Stomach (tissue), 9 donors: Measurements from ENCODE around the gene GREB1. TPM values are rescaled to one million over a fixed set of nuclear protein-coding genes. Genes with fewer than 3 reads are reported as not detected.

Experiments used
- DNase-seq, 2 donors: peaks; one replicate each; pipeline versions ENCODE4 v3.0.0 to v3.0.0-alpha.2; 2013 to 2019
- H3K27ac ChIP-seq, 5 donors: fragments of 200-600 bp in 4 of 5; sonication (generic) in 4 of 5; one replicate each; pipeline ENCODE4 v1.5.1; 2013 to 2019; ENCODE audit warnings: mild to moderate bottlenecking in 1 of 5, moderate library complexity in 1 of 5
- H3K27me3 ChIP-seq, 3 donors: fragments of 200-600 bp; sonication (generic); one replicate each; pipeline ENCODE4 v1.5.1; 2017 to 2019; ENCODE audit warnings: mixed run types in 1 of 3
- H3K36me3 ChIP-seq, 4 donors: fragments of 200-600 bp; sonication (generic); 1 replicate in 3 of 4; 2 replicates in 1 of 4; pipeline ENCODE4 v1.5.1; 2016 to 2019
- H3K4me1 ChIP-seq, 4 donors: fragments of 200-600 bp; sonication (generic); one replicate each; pipeline ENCODE4 v1.5.1; 2016 to 2019
- H3K4me3 ChIP-seq, 4 donors: fragments of 200-600 bp; sonication (generic) in 3 of 4; one replicate each; pipeline ENCODE4 v1.5.1; 2016 to 2019; ENCODE audit warnings: mild to moderate bottlenecking in 1 of 4
- H3K9me3 ChIP-seq, 4 donors: fragments of 200-600 bp; sonication (generic); one replicate each; pipeline ENCODE4 v1.5.1; 2016 to 2019
- CTCF ChIP-seq, 7 experiments: fragments of 450-650 bp in 4 of 7; fragments of 200-600 bp in 3 of 7; sonication (generic) in 3 of 7; IDR thresholded peaks; one replicate each; pipeline ENCODE4 v1.5.1; 2016 to 2019; ENCODE audit warnings: antibody characterized with exemption in 7 of 7, control low read depth in 2 of 7, mild to moderate bottlenecking in 1 of 7
- EP300 ChIP-seq: sonication (generic); formaldehyde crosslinking; IDR thresholded peaks from one replicate; pipeline ENCODE4 v1.6.1; 2017; ENCODE audit warnings: antibody characterized with exemption
- POLR2A ChIP-seq, 4 donors: fragments of 450-650 bp; IDR thresholded peaks; one replicate each; pipeline ENCODE4 v1.6.1; 2016; ENCODE audit warnings: antibody characterized with exemption in 4 of 4, control low read depth in 2 of 4, mild to moderate bottlenecking in 1 of 4, moderate library complexity in 1 of 4
- POLR2AphosphoS5 ChIP-seq, 3 donors: sonication (generic); formaldehyde crosslinking; IDR thresholded peaks; one replicate each; pipeline ENCODE4 v1.6.1; 2016; ENCODE audit warnings: antibody characterized with exemption in 3 of 3
- WGBS, 5 donors: extraction: QIAGEN DNeasy Blood & Tissue Kit in 3 of 5; methylation state at CpG; one replicate each; pipeline versions ENCODE4 v1.1.5 to v1.1.7; 2013 to 2018; 5-methylcytosine and 5-hydroxymethylcytosine counted together
- intact Hi-C: fragments of 100-400 bp; cut with DNase I; formaldehyde crosslinking; loops from one replicate; pipeline ENCODE4 v1.15.1; 2023; ENCODE audit warnings: low total_unique reads
- polyA plus RNA-seq, 3 donors: library from polyadenylated mRNA; stranded (reverse); fragments of 200-250 nt; gene quantifications; one replicate each; pipeline ENCODE4 v1.2.3, GENCODE V29; 2013
- total RNA-seq, 5 donors: library from RNA; depleted of rRNA; stranded (reverse); fragments of >200 nt; gene quantifications; one replicate each; pipeline versions ENCODE4 v1.1.0 to v1.2.3, GENCODE V29; 2014 to 2016
- donor health status: healthy with polysubstance abuse.
- donor health status: Bipolar disorder and iron deficiency.
- donor health status: healthy.

GREB1 gene
- total and polyA plus RNA-seq, 8 donors, result 0.88 to 37.9 (median 3.6) TPM

DNA sequence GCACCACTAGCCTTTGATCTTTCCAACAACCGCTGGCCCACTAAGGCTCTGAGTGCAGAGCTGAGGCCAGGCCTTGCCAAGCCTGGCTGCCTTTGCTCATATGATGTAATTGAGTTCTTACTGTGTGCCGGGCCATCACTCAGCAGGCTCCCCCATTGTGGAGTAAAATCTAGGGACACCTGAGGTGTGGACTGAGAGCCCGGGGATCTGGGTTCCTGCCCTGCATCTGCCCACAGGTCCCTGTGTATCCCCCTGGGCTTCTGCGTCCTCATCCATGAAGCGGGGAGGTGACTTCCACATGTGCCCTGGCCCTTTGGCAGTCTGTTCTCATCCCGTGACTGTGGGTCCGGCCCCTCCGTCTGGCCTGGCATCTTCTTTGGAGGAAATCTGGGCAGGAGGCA, 33.8 kb downstream of the GREB1 start:
- intact Hi-C loops, result no loop called here
- Histone ChIP-seq H3K4me1 (peaks cover 0 to 8% (median 0%) of the 10 kb centered on the region in 4 donors), H3K9me3 (no peaks in the 10 kb centered on the region), H3K4me3 (no peak overlapping the region), H3K27ac (no peak overlapping the region), H3K36me3 (no peaks in the 10 kb centered on the region), H3K27me3 (no peaks in the 10 kb centered on the region)
- TF ChIP-seq CTCF (IDR thresholded peaks at IDR 0.05) (no peak), POLR2AphosphoS5 (IDR thresholded peaks at IDR 0.05) (no peak), POLR2A (IDR thresholded peaks at IDR 0.05) (no peak), EP300 (no peak)
- 84 to 98% (median 94%) methylated on average over 8 of the region's 8 CpGs for WGBS, 5 donors
- DNase-seq, result no peak

- Histone ChIP-seq H3K4me3 (no peak overlapping the region), H3K4me1 (peaks cover 0 to 11% (median 2%) of the 10 kb centered on the region in 4 donors), H3K36me3 (no peaks in the 10 kb centered on the region), H3K9me3 (no peaks in the 10 kb centered on the region), H3K27ac (no peak overlapping the region), H3K27me3 (no peaks in the 10 kb centered on the region)
- no peak for TF ChIP-seq CTCF (IDR thresholded peaks at IDR 0.05)
- TF ChIP-seq EP300, result no peak
- TF ChIP-seq POLR2A (IDR thresholded peaks at IDR 0.05), result no peak
- no peak for TF ChIP-seq POLR2AphosphoS5 (IDR thresholded peaks at IDR 0.05)
- WGBS, 5 donors, result 90 to 93% (median 90%) methylated on average over 10 of the region's 10 CpGs
- intact Hi-C loops, result no loop called here
- DNase-seq, result no peak
Observed at GRCh38 chr2:11568436-11568835, 34.6 kb downstream of the GREB1 start.

DNA sequence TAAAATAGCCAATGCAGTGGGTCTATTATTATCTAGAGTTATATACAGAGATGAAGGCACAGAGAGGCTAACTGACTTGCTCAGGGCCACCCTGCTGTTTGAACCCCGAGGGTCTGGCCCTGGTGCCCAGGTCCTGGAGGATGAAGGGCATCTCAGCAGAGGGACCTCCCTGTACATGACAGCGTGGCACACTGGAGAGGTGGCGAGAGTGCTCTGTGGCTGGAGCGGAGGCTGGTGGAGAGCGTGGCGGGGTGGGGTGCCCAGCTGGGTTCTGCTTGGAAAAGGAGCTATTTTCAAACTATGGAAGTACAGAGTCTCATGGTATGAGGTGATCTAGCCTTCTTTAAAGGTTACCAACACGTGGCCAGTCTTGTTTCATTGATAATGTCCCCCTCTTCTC, 35.8 kb downstream of the GREB1 start:
- DNase-seq, result no peak
- 86 to 90% (median 89%) methylated on average over 7 of the region's 7 CpGs for WGBS, 5 donors
- H3K27me3 ChIP-seq, result no peaks in the 10 kb centered on the region
- no peaks in the 10 kb centered on the region for H3K36me3 ChIP-seq
- TF ChIP-seq CTCF (IDR thresholded peaks at IDR 0.05) (no peak), POLR2AphosphoS5 (IDR thresholded peaks at IDR 0.05) (no peak), POLR2A (IDR thresholded peaks at IDR 0.05) (no peak), EP300 (no peak)
- H3K4me3 ChIP-seq, result no peak overlapping the region
- peaks cover 0 to 17% (median 8%) of the 10 kb centered on the region in 4 donors for H3K4me1 ChIP-seq
- intact Hi-C loops, result no loop called here
- H3K27ac ChIP-seq, result no peak overlapping the region
- H3K9me3 ChIP-seq, result no peaks in the 10 kb centered on the region

DNA sequence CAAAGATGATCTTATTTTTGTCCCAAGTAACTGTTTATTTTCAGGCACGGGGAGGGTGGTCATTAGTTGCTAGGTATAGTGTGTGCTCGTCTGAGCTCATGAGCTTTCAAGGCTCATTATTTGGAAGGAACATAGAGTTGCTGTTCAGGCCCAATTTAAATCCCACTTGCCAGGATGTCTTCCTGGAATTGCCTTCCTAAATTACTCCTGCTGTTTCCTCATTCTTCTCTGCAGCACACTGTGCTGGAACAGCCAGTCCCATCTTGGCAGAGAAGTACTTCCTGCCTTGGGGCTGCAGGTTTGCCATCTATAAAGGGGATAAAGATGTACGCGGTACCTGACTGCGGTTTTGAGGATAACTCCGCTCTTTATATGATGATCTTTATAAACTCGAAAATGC, 37.3 kb downstream of the GREB1 start:
- no peak for DNase-seq
- H3K27ac ChIP-seq, result no peak overlapping the region
- intact Hi-C loops, result no loop called here

More for the DNA sequence above, 37.3 kb downstream of the GREB1 start:
- 65 to 83% (median 81%) methylated on average over 7 of the region's 7 CpGs for WGBS, 5 donors
- Histone ChIP-seq H3K9me3 (no peaks in the 10 kb centered on the region), H3K27me3 (no peaks in the 10 kb centered on the region), H3K36me3 (no peaks in the 10 kb centered on the region), H3K4me1 (peaks cover 0 to 20% (median 8%) of the 10 kb centered on the region in 4 donors), H3K4me3 (no peak overlapping the region)
- peak in 1 of 3 donors; percentile 53 for TF ChIP-seq POLR2AphosphoS5 (IDR thresholded peaks at IDR 0.05)
- no peak for TF ChIP-seq CTCF (IDR thresholded peaks at IDR 0.05)
- no peak for TF ChIP-seq POLR2A (IDR thresholded peaks at IDR 0.05)
